Hippocampal formation (tissue), 2 donors: ENCODE measurements around the gene TCF12.
A peak's percentile ranks its signal among the peaks of the same experiment; 100 is the strongest.
"Not testable (repeated sequence)": the region's sequence is repeated elsewhere in the genome, so short reads cannot be mapped to it uniquely, and the experiment has no call there.

Source experiments
- DNase-seq, 2 donors: peaks; one replicate each; lab custom pipeline; 2025; lab: John Stamatoyannopoulos, UW

The TCF12 gene

DNA sequence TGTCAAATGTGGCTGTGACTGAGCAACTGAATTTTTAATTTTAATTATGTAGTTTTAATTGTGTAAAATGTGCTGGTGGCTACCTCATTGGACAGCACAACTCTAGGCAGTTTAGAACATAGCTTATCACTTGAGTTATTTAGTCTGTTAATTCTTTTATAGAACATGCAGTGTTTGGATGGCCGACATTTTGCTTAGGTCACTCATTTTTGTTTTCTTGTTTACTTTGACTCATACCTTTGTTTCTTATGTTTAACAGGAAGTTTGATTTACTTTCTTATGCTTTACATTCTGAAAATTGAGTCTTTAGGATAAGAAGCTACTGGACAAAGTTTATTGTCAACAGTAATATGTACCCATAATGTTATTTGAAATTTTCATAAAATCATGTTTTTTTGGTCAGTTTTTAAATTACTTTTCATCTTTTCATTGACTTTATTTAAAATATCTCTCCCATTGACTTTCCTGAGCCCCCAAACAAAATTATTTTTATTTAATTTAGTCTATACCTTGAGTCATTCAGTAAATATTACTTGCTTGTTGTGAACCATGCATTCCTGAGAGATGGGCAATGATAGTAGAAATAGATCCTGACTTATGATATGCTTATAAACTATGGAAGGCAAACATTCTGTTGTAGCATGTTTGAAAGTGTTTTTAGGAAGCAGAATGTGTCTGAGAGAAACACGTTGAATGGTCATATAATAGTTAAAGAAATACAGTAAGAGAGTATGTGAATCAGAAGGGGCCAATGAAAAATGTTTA lies 60.6 kb downstream of the TCF12 start:
- no peak for DNase-seq

DNA sequence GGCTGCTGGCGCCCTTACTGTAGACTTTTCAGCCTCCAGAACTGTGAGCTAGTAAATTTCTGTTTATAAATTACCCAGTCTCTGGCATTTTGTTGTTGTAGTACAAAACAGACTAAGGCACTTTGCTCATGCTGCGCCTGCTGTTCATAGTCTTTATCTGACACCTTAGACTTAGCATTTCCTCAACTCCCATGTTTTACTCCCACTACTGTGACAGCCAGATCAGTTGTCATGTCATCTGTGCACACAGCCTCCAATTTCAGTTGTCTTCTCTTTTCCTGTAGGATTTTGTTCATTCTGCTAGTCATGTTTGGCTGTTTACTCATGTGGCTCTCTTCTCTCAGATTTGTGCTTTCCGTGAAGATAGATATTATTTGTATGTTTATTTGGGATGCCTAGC lies 62.0 kb downstream of the TCF12 start:
- DNase-seq = no peak

DNA sequence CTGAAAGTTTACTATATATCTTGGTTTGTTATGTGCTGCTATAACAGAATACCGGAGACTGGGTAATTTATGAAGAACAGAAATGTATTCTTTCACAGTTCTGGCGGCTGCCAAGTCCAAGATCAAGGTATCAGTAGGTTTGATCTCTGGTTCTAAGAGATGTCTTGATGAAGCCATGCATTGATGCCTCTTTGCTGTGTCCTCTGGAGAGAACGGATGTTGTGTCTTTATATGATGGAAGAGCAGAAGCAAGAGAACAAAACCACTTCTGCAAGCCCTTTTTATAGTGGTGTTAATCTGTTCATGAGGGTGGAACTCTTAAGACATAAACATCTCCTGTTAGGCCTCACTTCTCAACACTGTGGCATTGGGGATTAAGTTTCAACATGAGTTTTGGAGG lies 62.7 kb downstream of the TCF12 start:
- DNase-seq = no peak

- DNase-seq = no peak
Observed at GRCh38 chr15:56982987-56983386, 64.5 kb downstream of the TCF12 start.

DNA sequence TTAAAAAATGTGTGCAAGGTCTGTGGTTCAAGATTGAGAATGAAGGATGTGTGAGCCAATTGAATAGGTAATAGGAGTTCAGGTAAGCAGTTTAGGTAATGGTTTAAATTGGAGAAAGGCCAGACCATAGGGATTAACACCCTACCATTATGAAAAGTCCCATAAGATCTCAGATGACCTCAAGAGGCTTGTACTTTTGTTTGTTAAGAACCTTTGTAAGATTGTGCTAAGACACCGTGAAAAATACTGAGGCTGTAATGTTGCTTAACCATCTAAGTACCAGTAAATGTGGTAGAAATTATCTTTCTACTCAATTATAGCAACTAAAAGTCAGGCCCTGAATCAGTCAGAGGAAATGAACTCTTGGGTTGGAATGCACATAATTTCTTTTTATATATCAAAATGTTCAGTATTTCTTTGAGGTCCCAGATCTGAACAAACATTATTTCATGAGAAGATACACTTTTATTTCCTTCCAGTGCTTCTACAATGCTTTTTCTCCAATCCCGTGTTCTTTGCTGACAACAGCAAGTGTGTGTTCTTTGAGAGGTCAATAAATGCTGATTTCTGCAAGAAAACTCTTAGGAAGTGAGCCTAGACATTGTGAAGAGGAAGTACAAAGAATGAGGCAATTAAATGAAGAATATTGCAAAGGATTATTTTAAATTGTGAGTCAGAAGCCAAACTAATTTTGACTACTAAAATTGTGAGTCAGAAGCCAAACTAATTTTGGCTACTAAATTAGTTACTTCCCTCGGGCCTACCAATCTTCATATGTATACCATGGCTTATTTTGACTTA lies 66.4 kb downstream of the TCF12 start:
- peak in 1 of 2 donors; percentile 25 for DNase-seq

GRCh38 chr15:56985856-56986255 lies 67.4 kb downstream of the TCF12 start:
- DNase-seq = no peak

GRCh38 chr15:56987286-56987685 lies 68.8 kb downstream of the TCF12 start:
- no peak for DNase-seq

DNA sequence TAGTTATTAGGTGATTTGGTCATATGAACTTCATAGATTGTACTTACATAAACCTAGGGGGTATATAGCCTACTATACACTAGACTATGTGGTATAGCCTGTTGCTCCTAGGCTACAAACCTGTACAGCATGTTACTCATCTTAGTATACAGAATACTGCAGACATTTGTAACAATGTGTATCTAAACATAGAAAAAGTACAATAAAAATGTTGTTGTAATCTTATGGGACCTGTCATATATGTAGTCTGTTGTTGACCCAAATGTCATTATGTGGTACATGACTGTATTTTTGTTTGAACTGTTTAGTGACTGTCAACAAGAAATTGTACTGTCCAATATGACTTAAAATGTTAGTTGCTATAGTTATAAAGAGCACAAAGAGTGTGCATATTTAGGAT lies 69.8 kb downstream of the TCF12 start:
- DNase-seq = no peak

GRCh38 chr15:56989411-56989924 lies 71.0 kb downstream of the TCF12 start:
- no peak for DNase-seq

GRCh38 chr15:56991017-56991416 lies 72.6 kb downstream of the TCF12 start:
- no peak for DNase-seq

GRCh38 chr15:56992725-56993124 lies 74.3 kb downstream of the TCF12 start:
- no peak for DNase-seq

- DNase-seq = no peak
Observed at GRCh38 chr15:56994280-56994679, 75.8 kb downstream of the TCF12 start.

- no peak for DNase-seq
Observed at GRCh38 chr15:56996093-56996492, 77.6 kb downstream of the TCF12 start.

GRCh38 chr15:56996746-56997470 lies 78.5 kb downstream of the TCF12 start:
- DNase-seq = no peak

DNA sequence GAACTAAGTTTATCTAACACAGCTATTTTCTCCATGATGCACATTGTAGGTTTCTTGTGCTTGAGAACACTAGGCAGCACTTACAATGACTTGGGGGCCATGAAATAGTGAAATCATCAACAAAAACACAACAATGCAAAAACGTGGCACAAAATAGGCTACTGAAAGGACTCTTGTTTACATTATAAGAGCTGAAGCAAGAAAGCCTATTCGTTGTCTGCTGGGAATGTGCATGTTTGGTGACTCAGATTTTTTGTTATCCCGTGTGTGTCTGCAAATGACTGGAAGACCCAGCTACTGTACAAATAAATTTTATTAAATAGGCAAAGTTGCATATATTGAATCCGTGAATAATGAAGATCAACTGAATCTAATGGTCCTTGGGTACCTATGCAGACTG lies 85.0 kb downstream of the TCF12 start:
- DNase-seq = no peak

DNA sequence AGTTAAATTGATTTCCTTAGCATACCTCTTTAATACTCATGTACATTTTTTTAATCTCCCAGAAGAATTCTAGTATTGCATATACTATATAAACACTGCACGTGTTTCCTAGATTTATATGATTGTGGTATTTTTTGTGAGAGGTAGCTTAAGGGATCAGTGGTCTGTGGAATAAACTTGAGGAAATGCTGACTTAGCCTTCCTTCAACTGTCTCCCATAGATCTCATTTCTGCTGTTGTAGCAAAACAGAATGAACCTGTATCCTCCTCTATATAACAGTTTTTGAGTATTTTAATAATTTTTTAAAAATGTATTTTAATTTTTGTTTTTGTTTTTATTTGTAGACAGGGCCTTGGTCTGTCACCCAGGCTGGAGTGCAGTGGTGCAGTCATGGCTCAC lies 86.8 kb downstream of the TCF12 start:
- no peak for DNase-seq

GRCh38 chr15:57007797-57008196 lies 89.4 kb downstream of the TCF12 start:
- DNase-seq = not testable (repeated sequence)

DNA sequence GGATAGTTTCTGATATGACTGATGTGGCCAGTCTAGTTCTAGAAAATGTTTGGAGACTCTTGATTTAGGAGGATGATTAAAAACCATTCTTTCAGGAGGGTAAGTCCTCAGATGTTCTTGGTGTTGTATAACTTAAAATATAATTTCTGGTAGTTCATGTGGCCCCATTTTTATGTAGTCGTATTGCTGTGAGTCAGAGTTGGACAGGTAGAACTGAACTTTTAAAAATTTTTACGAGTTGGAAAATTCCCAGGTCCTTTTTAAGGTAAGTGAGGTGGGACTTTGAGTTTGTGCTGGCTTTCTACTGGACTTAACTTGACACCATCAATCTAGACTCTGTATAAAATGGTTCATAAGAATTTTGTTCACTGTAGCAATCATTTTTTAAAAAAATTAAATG lies 92.3 kb downstream of the TCF12 start:
- DNase-seq = no peak

- no peak for DNase-seq
Observed at GRCh38 chr15:57012556-57012955, 94.1 kb downstream of the TCF12 start.

DNA sequence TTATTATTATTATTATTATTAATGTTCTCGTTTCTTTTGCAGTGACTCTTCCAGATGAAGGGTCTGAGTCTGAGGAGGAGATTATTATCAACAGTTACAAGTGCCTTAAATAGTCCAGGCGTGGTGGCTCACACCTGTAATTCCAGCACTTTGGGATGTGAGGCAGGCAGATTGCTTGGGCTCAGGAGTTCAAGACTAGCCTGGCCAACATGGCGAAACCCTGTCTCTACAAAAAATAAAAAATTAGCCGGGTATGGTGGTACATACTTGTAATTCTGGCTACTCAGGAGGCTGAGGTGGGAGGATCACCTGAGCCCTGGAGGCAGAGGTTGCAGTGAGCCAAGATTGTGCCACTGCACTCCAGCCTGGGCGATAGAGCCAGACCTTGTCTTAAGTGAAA lies 96.5 kb downstream of the TCF12 start:
- not testable (repeated sequence) for DNase-seq

GRCh38 chr15:57015360-57015759 lies 96.9 kb downstream of the TCF12 start:
- no peak for DNase-seq

DNA sequence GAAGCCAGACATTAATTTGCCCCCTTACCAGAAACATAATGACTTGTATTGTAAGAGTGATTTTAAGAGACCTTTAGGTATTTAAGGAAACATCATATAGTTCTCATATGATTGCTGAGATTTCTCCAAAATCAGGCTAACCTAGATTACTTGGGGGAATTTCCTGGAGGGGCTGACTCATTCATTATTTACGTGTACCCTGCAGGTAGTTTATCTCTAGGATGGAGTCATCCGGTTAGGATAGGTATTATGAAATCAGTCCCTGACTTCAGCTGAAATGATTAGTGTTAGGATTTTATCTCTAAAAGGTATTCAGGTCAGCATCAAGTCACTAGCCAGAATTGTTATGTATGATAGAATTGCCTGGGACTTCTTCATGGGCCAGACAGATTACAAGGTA lies 97.5 kb downstream of the TCF12 start:
- no peak for DNase-seq
